Endodermal cell (in vitro differentiated cells): ENCODE results near the gene SYNC. TPM values are rescaled to one million over a fixed set of nuclear protein-coding genes. Genes with fewer than 3 reads are reported as not detected.
"Not testable (repeated sequence)": the region's sequence is repeated elsewhere in the genome, so short reads cannot be mapped to it uniquely, and the experiment has no call there.

Source experiments
- DNase-seq: peaks from one replicate; pipeline ENCODE4 v3.0.0-alpha.2; 2017
- H3K27ac ChIP-seq: 2 replicates; pipeline ENCODE4 v1.5.1; 2013; ENCODE audit warnings: mild to moderate bottlenecking, low read depth, low read length, moderate library complexity
- H3K27me3 ChIP-seq: 2 replicates; pipeline ENCODE4 v1.6.1; 2013; ENCODE audit warnings: mild to moderate bottlenecking, low read length, moderate library complexity; ENCODE audit not compliant: insufficient read depth, control insufficient read depth, poor library complexity, severe bottlenecking
- H3K36me3 ChIP-seq: 2 replicates; pipeline ENCODE4 v1.7.0; 2013; ENCODE audit warnings: mild to moderate bottlenecking, low read length, moderate library complexity; ENCODE audit not compliant: control insufficient read depth, insufficient read depth
- H3K4me1 ChIP-seq: one replicate; pipeline ENCODE4 v1.7.0; 2013; ENCODE audit warnings: low read length; ENCODE audit not compliant: control insufficient read depth, insufficient read depth
- H3K4me3 ChIP-seq: 2 replicates; pipeline ENCODE4 v1.5.1; 2013; ENCODE audit warnings: mild to moderate bottlenecking, low read length, moderate library complexity
- H3K9ac ChIP-seq: 2 replicates; pipeline ENCODE4 v1.6.1; 2013; ENCODE audit warnings: mild to moderate bottlenecking, low read length, moderate library complexity; ENCODE audit not compliant: poor library complexity, severe bottlenecking; ENCODE audit errors: extremely low read depth
- H3K9me3 ChIP-seq: 2 replicates; pipeline ENCODE4 v1.6.1; 2013; ENCODE audit warnings: mild to moderate bottlenecking, low read length, moderate library complexity; ENCODE audit not compliant: control insufficient read depth
- H3K27ac Mint-ChIP-seq: 2 replicates; pipeline ENCODE4 v1.8.0; 2020; ENCODE audit warnings: mixed read lengths
- H3K27me3 Mint-ChIP-seq: 2 replicates; pipeline ENCODE4 v1.8.0; 2021; ENCODE audit warnings: mild to moderate bottlenecking, mixed read lengths; ENCODE audit not compliant: insufficient read depth
- H3K36me3 Mint-ChIP-seq: 2 replicates; pipeline ENCODE4 v1.8.0; 2020; ENCODE audit warnings: low read depth, mixed read lengths
- H3K4me1 Mint-ChIP-seq: 2 replicates; pipeline ENCODE4 v1.8.0; 2020; ENCODE audit warnings: mixed read lengths
- H3K4me3 Mint-ChIP-seq: 2 replicates; pipeline ENCODE4 v1.8.0; 2020; ENCODE audit warnings: mild to moderate bottlenecking, moderate library complexity, mixed read lengths
- H3K9me3 Mint-ChIP-seq: 2 replicates; pipeline ENCODE4 v1.8.0; 2020; ENCODE audit warnings: mild to moderate bottlenecking, mixed read lengths
- CTCF ChIP-seq: fragments of 200-600 bp; sonication (generic); conservative IDR thresholded peaks from 2 replicates; pipeline ENCODE4 v1.5.0; 2021; ENCODE audit warnings: antibody characterized with exemption, mild to moderate bottlenecking
- WGBS, 2 experiments: methylation state at CpG; one replicate each; pipeline versions ENCODE4 v1.1.5 to v1.1.7; 2013; ENCODE audit warnings: missing lambda C conversion rate in 2 of 2, mixed read lengths in 1 of 2; ENCODE audit not compliant: insufficient coverage in 1 of 2, insufficient read length in 1 of 2; 5-methylcytosine and 5-hydroxymethylcytosine counted together
- total RNA-seq, 2 donors: library from RNA; stranded (reverse); fragmentation: NEBNext Ultra II Directional in 1 of 2; extraction: Animal tissue kit (Norgen Biotek cat#: 25700) in 1 of 2; gene quantifications; 2 replicates in 1 of 2; 3 replicates in 1 of 2; pipeline ENCODE4 v1.2.1, GENCODE V29; 2021

The SYNC gene
- total RNA-seq, 2 donors from 2014 or later: 0.18 TPM; not detected in 1

GRCh38 chr1:32681999-32682398, 20.6 kb downstream of the SYNC start:
- Histone ChIP-seq H3K9me3 (no peaks in the 10 kb centered on the region), H3K9ac (no peak overlapping the region), H3K36me3 (peaks cover 94% of the 10 kb centered on the region), H3K27ac (no peak overlapping the region), H3K4me1 (no peaks in the 10 kb centered on the region), H3K27me3 (no peaks in the 10 kb centered on the region), H3K4me3 (no peak overlapping the region)
- Mint-ChIP-seq H3K27me3 (no peaks in the 10 kb centered on the region), H3K4me1 (no peaks in the 10 kb centered on the region), H3K4me3 (no peak overlapping the region), H3K36me3 (peaks cover 86% of the 10 kb centered on the region), H3K9me3 (no peaks in the 10 kb centered on the region), H3K27ac (no peak overlapping the region)
- DNase-seq: no peak
- TF ChIP-seq CTCF: no peak
- 94 to 100% methylated on average over 3 of the region's 3 CpGs for WGBS, 2 experiments

DNA sequence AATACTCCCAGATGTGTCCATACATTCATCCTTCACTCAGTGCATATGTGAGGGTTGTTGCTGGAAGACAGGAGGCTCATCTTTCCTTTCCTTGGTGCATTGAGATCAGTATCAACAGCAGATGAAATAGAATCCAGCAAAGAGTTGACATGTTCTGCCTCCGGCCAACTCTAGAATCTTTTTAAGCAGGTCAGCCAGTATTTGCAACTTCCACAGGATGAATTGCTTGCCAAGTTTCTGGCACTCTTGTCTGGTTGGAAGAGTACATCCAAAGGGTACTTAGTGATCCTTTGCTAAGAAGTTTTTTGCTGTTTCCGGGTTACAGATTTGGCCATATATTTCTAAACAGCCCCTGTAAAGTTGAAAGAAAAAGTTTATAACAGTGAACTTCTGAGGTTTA, 21.1 kb downstream of the SYNC start:
- no peak overlapping the region for H3K27ac Mint-ChIP-seq
- 90 to 94% methylated on average over 2 of the region's 2 CpGs for WGBS, 2 experiments
- Histone ChIP-seq H3K4me1 (no peaks in the 10 kb centered on the region), H3K9ac (no peak overlapping the region), H3K36me3 (peaks cover 95% of the 10 kb centered on the region), H3K27me3 (no peaks in the 10 kb centered on the region), H3K9me3 (no peaks in the 10 kb centered on the region), H3K27ac (no peak overlapping the region), H3K4me3 (no peak overlapping the region)
- H3K27me3 Mint-ChIP-seq: no peaks in the 10 kb centered on the region
- no peaks in the 10 kb centered on the region for H3K4me1 Mint-ChIP-seq
- H3K9me3 Mint-ChIP-seq: no peaks in the 10 kb centered on the region
- peaks cover 87% of the 10 kb centered on the region for H3K36me3 Mint-ChIP-seq
- no peak for TF ChIP-seq CTCF
- no peak for DNase-seq
- H3K4me3 Mint-ChIP-seq: no peak overlapping the region

DNA sequence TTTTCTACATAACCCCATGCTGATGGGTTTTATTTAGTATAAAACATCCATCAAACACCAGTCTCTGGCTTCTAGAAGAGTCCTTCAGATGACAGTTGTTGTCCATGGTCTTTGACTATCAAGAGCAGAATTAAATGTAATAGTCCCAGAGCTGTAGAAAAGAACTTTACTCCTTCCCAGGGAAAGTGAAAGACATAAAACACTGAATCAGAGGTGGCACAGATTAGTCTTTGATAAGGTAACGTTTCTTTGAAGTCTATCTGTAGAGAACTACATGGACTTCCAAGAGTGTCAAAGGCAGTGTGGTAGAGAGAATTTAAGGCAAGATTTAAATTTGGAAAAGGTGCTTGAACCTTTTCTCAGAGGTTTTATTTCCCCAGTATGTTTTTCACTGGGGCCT, 21.9 kb downstream of the SYNC start:
- H3K9me3 ChIP-seq: no peaks in the 10 kb centered on the region
- no peak overlapping the region for H3K9ac ChIP-seq
- Mint-ChIP-seq H3K27me3 (no peaks in the 10 kb centered on the region), H3K4me1 (no peaks in the 10 kb centered on the region), H3K9me3 (no peaks in the 10 kb centered on the region), H3K36me3 (peaks cover 87% of the 10 kb centered on the region), H3K4me3 (no peak overlapping the region), H3K27ac (peak overlapping the region; percentile 4)
- no peak overlapping the region for H3K4me3 ChIP-seq
- no peak overlapping the region for H3K27ac ChIP-seq
- no peaks in the 10 kb centered on the region for H3K27me3 ChIP-seq
- no peak for TF ChIP-seq CTCF
- WGBS, 2 experiments: 90 to 95% methylated on average over 1 of the region's 1 CpG
- H3K36me3 ChIP-seq: peaks cover 95% of the 10 kb centered on the region
- no peak for DNase-seq
- H3K4me1 ChIP-seq: no peaks in the 10 kb centered on the region

DNA sequence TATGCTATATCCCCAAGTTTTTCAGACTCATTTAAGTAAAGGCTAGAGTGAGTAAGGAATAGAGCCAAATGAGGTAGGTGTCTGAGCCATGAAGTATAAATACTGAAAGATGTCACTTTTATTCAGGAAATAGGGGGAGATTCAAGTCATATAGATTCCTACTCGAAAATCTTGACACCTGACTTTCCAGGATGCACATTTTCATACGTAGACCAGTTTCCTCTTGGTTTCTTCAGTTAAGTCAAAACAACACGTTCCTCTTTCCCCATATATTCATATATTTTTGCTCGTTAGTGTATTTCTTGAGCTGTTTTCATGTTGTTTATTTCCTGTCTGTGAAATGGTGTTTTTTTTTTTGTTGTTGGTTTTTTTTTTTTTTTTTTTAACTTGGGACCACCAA, 22.6 kb downstream of the SYNC start:
- peaks cover 94% of the 10 kb centered on the region for H3K36me3 ChIP-seq
- not testable (repeated sequence) for DNase-seq, H3K9me3 ChIP-seq, H3K4me3 ChIP-seq, H3K4me1 Mint-ChIP-seq, H3K27ac Mint-ChIP-seq, H3K4me3 Mint-ChIP-seq, H3K4me1 ChIP-seq, H3K9me3 Mint-ChIP-seq, H3K27me3 Mint-ChIP-seq, H3K9ac ChIP-seq, H3K27ac ChIP-seq, H3K27me3 ChIP-seq
- 96% methylated on average over 2 of the region's 4 CpGs; no CpG with 5 or more reads in 1 of the 2 experiments for WGBS, 2 experiments
- H3K36me3 Mint-ChIP-seq: peaks cover 85% of the 10 kb centered on the region
